Hepatic stellate cell (primary cell): Measurements from ENCODE around the gene MCC.
A peak's percentile ranks its signal among the peaks of the same experiment; 100 is the strongest.

ENCODE experiments used
- DNase-seq: peaks from one replicate; pipeline ENCODE4 v3.0.0; 2011; ENCODE audit warnings: low spot score

Gene MCC

DNA sequence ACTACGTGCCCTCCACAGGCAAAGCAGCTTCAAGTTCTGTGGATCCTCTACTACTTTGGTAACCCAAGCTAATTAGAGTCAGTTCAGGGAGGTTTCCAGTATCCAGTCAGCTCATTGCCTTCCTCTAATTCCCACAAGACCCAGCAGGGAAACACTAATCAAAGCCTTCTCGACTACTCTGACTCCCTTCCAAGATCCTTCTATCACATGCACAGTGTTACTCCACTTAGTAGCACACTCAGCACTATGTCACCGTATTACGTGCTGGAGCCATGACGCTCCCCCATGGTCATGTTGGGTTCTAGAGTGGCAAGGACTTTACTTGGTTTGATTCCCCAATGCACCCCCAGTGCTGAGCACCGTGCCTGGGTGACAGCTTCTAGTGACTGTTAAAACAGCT, 458.6 kb downstream of the MCC start:
- DNase-seq: no peak

DNA sequence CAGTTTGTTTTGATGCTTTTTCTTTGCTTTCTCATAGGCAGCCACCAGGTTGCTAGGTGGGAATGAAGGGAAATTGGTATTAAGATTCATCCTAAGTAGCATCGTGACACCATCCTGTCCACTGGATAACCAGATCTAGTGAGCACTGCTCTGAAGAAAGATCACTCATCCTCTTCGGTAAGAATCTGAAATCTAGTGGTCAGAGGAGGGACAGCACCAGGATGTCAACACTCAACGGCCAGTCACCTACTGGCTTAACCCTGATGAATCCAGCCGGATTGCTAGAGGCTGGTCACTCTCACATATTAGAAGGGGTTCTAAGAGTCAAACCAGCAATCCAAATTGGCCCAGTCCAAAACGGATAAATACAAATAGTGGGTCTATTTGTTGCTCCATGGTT, 460.8 kb downstream of the MCC start:
- no peak for DNase-seq

GRCh38 chr5:113027015-113027414, 461.2 kb downstream of the MCC start:
- DNase-seq: no peak

DNA sequence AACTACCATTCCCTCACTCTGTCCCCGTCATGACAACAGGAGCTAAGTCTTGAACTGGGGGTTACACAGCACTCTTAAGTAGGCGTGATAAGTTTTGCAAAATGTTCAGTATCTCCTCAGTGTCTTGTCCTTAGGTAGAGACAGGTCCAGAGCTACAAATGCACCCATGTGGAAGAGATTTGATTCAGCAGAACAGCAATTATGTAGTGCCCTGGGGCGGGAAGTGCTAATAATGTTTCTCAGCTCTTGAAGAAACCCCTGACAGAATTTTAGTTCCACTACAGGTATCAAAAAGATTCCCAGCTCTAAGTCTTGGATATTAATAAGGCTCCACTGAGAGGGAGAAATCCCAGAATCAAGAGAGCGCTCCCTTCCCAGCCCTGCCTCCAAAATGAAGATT, 462.0 kb downstream of the MCC start:
- DNase-seq: no peak

DNA sequence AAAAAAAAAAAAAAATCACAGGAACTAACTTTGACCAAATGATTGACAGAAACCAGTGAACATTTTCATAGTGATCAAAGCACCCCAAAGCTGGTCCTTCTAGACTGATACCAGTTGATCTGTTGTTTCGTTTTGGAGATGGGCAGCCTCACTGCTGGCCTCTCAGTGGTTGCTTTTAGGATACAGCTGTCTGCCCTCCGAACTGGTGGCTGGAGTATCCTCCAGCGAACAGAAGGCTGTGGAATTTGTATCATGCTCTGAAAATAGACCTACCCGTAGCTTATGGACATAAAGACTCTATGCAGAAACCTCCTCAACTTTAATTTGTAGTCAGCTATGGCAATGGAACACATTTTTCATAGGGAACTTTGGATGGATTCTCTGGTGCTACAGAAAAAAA, 462.7 kb downstream of the MCC start:
- DNase-seq: no peak

DNA sequence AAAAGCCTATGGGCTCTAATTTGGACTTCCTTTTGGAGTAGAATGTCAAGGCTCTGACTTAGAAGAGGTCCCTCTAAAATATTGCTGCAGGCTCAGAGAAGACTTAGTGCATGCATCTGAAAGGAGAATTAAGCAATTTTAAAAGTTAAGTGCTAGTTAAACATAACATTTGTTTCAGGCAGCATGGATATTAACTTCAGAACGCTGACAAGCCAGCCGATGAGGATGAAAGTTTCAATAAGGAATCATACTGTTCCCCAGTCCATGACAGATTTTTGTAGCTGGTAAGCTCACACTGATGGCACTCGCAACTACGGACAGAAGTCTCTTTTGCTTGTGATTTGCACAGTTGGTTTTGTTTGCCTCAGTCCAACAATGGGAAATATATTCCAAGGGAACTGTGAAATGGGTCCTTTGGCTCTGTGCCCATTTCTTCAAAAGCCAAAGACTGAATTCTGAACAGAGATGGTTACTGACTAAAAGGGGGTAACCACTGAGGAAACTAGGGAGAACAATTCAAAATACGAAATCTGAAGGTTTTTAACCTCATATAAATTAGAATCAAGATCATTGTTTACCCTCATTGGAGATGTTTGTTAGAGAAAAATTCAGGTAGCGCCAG, 464.1 kb downstream of the MCC start:
- no peak for DNase-seq

DNA sequence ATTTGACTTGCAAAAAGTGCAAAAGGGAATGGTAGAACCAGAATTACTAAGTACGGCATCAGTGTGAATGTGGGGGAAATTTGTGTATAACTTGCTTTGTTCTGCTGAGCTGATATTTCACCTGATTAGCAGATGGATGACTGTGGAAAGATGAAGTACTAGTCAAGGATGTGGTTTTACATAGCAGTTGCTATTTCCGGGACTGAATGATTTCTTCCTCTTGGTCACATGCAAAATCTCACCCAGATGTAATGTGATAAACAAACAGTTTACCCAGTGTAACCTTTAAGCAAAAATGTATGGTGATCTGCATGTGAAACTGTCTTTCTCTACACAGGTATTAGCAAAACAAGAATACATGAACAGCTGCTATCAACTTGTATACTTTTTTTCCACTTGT, 465.6 kb downstream of the MCC start:
- DNase-seq: no peak

GRCh38 chr5:113020461-113021273, 467.6 kb downstream of the MCC start:
- no peak for DNase-seq

- no peak for DNase-seq
These were observed 470.2 kb downstream of the MCC start for GRCh38 chr5:113017881-113018635.

DNA sequence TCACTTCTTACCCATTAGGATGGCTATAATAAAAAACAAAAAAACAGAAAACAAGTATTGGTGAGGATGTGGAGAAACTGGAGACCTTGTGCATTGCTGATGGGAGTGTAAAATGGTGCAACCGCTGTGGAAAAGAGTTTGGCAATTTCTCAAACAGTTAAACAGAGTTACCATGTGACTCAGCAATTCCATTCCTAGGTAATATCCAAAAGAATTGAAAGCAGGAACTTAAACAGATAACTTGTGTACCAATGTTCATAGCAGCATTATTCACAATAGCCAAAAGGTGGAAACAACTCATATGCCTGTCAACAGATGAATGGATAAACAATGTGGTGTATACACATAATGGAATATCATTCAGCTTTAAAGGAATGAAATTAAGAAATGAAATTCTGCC, 482.8 kb downstream of the MCC start:
- DNase-seq: no peak

DNA sequence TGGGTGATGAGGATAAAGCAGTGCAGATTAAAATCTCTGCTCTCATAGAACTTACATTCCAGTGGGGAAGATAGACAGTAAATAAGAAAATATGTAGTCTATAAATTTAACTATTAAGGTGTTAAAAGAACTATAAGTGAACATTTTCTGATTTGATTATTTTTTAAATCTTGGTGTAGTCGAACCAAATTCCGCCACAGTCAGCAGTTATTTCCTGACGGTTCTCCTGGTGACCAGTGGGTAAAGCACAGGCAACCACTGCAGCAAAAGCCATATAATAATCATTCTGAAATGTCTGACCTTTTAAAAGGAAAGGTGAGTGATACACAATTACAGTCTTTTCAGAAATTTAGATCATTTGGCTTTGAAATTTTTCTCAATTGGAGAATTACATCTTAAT, 484.5 kb downstream of the MCC start:
- no peak for DNase-seq

DNA sequence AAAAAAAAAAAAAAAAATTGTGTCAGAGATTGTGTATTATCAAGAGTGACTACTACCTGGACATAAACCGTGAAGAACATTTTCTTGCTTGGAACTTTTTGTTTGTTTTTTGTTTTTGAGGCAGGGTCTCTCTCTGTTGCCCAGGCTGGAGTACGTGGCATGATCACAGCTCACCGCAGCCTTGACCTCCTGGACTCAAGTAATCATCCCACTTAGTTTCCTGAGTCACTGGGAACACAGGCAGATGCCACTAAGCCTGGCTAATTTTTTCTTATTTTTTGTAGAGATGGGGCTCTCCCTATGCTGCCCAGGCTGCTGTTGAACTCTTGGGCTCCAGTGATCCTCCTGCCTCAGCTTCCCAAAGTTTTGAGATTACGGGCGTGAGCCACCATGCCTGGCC, 485.8 kb downstream of the MCC start:
- DNase-seq: no peak

- DNase-seq: no peak
These were observed 487.8 kb downstream of the MCC start for GRCh38 chr5:113000466-113000865.

DNA sequence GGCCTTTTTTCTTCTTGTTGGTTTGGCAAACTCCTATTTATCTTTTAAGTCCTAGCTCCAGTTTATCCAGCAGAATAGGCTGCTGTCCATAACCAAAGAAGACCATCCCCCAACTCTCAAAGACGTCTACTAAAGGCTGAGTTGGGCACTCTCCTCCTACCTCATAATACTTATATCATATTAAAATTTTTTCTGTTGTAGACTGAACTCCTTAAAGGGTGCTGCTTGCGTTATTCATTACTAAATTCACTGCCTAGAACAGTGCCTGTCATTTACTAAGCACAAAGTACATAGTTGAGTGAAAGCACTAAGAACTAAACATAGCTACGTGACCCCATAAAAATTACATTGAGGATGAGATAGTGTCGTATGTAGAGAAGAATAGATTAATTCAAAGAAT, 490.0 kb downstream of the MCC start:
- DNase-seq: no peak

GRCh38 chr5:112996830-112997374, 491.4 kb downstream of the MCC start:
- DNase-seq: no peak

DNA sequence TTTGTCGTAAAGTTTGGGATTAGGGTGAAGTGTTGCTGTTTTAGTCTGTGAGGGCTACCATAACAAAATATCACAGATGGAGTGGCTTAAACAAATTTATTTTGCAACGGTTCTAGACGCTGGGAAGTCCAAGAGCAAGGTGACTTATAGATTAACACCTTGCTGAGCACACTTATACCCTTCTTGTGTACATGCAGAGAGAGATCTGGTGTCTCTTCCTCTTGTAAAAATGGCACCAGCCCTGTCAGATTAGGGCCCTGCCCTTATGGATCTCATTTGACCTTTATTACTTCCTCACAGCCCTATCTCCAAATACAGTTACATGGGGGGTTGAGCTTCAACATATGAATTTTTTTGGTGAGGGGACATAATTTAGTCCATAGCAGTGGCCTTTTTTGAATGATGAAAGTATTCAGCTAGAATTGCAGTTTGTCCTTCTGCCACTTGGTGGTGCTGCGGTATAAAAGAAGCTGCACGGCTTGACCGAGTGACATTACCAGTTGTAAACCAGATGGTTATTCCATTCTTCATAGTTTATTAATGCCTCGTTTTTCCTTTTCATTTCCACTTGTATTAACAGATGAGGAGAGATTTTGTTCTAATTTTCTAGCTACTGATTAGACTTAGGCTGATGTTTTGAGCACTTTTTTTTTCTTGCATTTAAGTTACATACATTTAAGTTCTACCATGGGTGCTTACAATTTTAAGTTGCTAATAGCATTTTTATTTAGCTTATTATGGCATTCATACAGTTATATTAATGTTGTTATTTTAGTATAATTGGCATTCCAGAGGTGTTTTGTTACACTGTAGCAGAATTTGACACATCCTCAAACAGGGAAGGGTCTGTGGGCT, 492.3 kb downstream of the MCC start:
- DNase-seq: peak; percentile 52

DNA sequence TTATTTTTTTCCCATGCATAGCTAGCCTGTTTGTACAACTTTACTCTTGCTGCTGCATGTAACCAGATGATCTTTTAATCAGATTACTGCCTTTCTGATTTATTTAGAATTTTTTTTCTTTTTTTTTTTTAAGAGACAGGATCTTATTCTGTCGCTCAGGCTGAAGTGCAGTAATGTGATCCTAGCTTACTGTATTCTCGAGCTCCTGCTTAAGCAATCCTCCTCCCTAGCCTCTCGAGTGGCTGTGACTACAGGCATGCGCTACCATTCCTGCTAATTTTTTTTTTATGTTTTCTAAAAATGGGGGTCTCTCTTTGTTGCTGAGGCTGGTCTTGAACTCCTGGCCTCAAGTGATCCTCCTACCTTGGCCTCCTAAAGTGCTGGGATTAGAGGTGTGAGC, 502.0 kb downstream of the MCC start:
- no peak for DNase-seq

GRCh38 chr5:112983363-112983762, 504.9 kb downstream of the MCC start:
- no peak for DNase-seq

GRCh38 chr5:112979723-112980122, 508.5 kb downstream of the MCC start:
- DNase-seq: no peak

GRCh38 chr5:112978836-112979235, 509.4 kb downstream of the MCC start:
- DNase-seq: no peak

DNA sequence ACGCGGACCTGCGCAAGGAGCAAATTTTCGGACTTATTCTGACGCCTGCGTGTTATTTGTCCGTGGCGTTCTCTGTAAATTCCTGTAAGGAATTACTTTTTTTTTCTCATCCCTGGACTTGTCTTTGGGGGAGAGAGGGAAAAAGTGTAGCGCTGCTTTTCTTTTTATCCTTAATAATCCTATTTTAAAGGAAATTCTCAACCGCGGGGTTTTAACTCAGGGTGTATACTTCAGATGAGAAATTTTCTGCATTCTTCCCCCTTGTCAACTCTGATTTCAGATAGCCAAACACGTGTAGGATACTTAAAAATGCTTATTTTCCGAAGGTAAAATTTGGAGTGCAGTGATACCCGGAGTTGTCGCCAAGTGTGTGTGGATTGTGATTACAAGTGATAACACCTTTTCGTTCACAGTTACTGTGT, 510.8 kb downstream of the MCC start:
- DNase-seq: no peak
